ENCODE results near the gene SPDYE1.
"Not testable (repeated sequence)": the region's sequence is repeated elsewhere in the genome, so short reads cannot be mapped to it uniquely, and the experiment has no call there.

The SPDYE1 gene

DNA sequence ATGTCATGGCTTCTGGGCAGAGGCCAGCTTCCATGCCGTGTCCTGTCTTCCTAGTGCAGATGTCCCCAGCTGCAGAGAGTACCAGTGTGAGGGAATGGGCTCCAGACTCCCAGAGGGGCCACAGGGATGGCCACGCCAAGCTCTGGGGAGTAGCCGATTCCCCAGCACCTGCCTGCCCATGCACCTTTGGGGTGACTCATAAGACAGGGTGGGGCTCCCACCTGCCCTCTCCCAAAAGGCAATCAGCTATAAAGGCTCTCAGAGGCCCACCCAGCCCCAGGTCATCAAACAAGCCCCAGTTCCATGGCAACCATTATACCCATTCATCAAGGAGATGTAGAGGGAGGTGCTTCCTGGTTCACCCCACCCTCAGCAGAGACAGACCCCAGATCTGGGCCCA, at the start of gene SPDYE1:
SPDYE1 (plus strand) TSS at position 366 of the 400 bp plus-strand sequence. CDS start 2,053 bp downstream, outside the sequence.
- DNase-seq: not testable (repeated sequence)

DNA sequence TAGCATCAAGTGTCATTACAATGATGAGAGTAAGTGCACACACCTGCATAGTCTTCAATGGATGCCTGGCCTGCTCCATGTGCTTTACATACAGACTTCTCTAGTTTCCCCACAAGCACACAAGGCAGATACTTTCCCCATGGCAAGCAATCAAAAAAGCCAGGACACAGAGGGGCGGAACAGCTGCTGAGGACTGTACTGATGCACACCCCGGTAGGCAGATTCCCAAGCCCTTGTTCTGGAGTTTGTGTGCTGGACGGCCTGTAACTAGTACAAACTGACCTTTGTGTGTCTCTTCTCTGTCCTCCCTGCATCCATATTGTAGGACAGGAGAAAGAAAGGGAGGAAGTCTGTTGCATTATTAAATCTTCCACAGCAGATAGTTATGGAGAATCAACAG, 45.7 kb upstream of the SPDYE1 start:
- no peak for DNase-seq

DNA sequence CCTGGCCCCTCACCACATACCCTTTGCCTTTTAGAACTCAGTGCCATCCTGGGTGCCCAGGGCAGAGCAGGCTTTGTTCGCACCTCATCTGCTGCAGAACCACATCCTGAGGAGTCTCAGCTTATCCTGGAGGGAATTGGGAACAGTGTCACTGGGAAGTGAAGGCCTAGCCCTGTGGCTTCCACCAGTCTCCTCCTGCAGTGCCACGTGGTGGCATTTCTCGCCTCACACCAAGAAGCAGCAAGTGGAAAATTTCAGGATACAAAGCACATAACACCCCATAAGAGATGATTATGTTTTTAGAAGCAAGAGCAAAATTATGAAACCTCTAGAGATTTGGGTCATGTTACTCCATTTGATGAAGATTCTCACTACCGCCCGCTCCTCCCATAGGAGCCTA, 44.6 kb upstream of the SPDYE1 start:
- DNase-seq: no peak

- peak in 24 of 51 donors; percentile 4 to 57 (median 28) for DNase-seq
Observed at GRCh38 chr7:43954524-43955228, 43.0 kb upstream of the SPDYE1 start.

- no peak for DNase-seq
Observed at GRCh38 chr7:43956027-43956426, 41.7 kb upstream of the SPDYE1 start.

DNA sequence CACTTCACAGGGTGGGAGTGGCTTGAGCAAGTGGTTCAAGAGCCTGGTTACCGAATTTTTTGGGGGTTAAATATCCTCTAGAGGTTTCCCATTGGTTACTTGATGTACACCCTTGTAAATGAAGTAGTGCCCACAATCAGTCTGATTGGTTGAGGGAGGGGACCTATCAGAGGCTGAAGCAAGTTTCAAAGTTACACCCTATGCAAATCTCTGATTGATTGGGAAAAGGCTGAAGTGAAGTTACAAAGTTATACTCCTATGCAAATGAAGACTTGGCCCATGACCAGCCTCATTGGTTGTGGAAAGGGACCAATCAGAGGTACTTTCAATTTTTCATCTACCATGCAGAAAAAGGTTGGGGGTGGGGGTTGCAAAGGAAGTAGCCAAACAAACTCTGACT, 36.8 kb upstream of the SPDYE1 start:
- no peak for DNase-seq

DNA sequence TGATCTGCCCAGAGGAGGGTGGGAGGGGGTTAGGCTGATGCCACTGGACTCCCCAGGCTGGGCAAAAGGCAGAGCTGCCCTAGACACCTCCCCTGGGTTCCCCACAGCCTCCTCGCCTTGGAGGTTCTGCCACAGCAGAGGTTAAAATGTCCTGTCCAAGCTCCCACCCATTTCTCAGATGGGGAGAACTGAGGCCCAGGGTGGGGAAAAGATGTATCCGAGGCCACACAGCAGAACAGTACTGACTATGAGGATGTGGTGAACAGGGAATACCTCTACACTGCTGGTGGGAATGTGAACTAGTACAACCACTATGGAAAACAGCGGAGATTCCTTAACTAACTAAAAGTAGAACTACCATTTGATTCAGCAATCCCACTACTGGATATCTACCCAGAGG, 31.3 kb upstream of the SPDYE1 start:
- DNase-seq: not testable (repeated sequence)

DNA sequence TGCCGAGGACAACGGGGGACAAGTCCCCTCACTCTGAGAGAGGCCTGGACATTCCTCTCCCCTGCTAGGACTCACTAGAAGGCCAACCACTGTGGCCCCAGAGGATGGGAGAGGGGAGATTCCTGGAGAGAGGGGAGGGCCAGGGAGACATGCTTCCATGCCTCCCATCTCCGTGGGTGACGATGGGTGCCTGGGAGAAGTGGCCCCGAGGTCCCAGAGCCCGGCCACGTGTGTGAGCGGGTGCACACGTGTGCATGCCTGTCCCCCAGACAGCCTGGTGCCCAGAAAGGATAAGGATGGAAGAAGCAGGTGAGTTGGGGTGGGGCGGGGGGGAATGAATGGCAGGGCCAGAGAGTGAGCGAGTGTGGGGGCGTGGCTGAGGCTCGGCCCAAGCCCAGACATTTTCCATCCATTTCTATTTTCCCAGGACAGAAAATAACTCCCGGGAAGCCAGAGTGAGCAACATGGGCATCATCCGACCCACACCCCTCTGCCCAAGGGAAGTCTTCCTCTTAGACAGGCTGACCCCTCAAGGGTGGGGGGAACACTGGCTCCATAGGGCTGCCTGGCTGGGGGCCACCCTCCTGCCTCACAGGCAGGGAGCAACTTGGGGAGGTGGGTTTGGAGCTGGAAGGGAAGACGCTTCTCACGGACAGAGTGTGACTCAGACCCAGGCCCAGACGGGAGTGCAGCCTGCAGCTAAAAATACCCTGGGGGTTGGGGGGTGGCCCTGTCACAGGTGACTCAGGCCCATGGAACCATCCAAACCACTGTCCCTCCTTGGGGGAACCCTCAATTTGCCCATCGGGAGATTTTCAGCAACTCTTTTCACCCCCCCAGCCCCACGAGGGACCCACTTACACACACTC, 29.3 kb upstream of the SPDYE1 start:
- not testable (repeated sequence) for DNase-seq

DNA sequence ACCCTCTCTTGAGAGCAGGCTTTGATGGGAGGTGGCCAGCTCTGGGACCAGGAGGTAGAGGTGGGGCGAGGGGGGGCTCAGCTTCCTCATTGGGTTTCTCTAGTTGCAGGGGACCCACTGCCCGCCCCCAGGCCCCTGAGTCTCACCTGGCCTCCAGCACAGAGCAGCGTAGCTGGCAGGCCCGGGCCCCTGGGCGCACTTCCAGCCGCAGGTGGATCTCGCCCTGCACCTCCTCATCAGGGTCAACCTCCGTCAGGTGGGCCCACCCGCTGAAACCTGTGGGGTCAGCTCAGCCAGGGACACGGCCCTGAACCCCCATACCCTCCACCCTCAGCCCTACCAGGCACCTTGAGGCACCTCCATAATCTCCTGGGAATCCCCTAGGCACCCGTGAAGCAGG, 28.1 kb upstream of the SPDYE1 start:
- not testable (repeated sequence) for DNase-seq

DNA sequence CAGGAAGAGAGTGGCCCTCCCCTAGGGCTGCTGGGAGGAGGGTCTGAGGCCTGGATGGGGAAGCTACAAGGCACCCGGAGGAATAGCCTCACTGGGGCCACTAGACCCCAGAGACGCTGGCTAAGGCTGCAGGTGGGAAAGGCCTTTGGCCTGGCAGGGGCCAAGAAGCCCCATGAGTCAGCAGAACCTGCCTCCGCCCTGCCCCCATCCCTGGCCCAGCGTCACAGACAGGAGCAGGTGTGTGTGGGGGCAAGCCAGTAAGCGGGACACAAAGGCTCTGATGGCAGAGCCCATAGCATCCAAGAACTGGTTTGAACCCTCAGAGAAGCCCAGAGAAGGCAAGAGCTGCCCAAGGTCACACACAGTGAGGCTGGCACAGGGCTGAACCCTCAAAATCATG, 27.0 kb upstream of the SPDYE1 start:
- not testable (repeated sequence) for DNase-seq

- DNase-seq: not testable (repeated sequence)
Observed at GRCh38 chr7:43974033-43974573, 23.6 kb upstream of the SPDYE1 start.

GRCh38 chr7:43974725-43975482, 22.8 kb upstream of the SPDYE1 start:
- DNase-seq: not testable (repeated sequence)

DNA sequence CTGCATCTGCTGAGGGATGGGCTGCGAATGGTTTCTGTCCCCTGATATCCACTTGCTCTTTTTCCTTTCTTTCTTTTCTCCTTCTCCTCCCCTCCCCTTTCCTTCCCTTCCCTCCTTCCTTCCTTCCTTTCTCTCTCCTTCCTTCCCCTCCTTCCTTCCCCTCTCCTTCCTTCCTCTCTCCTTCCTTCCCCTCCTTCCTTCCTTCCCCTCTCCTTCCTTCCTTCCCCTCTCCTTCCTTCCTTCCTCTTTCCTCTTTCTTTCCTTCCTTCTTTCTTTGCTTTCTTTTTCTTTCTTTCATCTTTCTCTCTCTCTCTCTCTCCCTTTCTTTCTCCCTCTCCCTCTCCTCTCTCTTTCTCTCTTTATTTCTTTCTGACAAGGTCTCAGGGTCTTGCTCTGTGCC, 20.2 kb upstream of the SPDYE1 start:
- no peak for DNase-seq

- not testable (repeated sequence) for DNase-seq
Observed at GRCh38 chr7:43978102-43978501, 19.6 kb upstream of the SPDYE1 start.

DNA sequence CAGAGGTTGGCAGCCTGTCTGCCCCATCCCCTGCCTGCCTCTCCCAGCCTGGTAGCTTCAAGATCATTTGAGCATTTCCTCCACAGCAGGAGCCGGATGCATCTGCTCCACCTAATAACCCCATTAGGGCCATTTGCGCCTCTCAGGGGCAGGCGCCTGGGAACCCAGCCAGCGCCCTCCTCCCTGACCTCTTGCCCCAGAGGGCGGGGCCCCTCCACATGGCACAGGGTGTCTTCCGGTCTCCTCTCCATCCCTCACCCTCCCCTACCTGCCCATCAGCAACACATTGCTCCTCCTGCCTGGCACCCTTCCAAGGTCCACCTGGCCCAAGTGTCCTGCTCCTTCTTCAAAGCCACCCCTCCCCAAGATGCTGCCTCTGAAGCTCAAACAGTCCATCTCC, 14.8 kb upstream of the SPDYE1 start:
- DNase-seq: not testable (repeated sequence)

GRCh38 chr7:43983736-43984135, 14.0 kb upstream of the SPDYE1 start:
- DNase-seq: not testable (repeated sequence)

- DNase-seq: peak in 34 of 51 donors; percentile 4 to 79 (median 28)
Observed at GRCh38 chr7:43985904-43986864, 11.5 kb upstream of the SPDYE1 start.

DNA sequence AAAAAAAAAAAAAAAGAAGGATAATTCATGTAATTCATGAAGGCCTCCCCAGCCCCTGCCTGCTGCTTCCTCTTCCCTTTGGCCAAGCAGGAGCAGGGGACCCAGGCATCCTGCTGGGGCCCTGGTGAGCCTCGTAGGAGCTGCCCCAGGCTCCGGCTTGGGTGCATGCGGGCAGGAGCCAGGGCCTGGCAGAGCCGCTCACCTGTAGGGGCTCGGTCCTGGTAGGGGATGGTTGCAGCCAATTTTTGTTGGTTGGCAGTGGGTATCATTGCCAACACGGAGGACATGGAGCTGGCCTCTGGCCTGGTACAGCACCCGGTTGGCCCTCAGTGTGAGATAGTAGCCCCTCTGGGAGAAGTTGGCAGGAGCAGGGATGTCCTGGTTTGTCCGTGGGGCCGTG, 10.2 kb upstream of the SPDYE1 start:
- DNase-seq: not testable (repeated sequence)

DNA sequence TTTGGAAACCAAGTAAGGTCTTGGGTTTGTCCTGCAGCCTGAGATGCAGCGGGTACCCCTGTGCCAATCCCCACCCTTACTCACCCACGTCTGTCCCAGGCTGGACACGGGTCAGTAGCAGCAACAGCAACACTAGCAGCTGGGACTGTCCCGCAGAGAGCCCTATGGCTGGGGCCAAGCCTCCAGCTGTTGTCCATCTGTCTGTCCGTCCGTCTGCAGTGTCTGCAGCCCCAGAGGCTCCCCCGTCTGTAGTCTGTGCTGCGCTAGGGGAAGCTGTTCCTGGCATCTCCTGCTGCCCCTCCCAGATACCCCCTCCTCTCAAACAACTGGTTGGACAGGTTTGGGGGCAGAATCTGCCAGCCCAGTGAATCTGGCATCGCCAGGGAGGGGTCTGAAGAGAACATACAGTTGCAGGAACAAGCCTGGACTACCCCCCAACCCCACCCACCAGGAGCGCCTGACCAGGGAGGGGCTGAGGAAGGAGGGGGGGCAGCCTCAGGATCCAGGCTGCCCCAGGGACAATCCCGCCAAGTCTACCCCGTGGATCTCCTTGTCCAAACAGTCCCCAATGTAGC, 7.6 kb upstream of the SPDYE1 start:
- DNase-seq: not testable (repeated sequence)

DNA sequence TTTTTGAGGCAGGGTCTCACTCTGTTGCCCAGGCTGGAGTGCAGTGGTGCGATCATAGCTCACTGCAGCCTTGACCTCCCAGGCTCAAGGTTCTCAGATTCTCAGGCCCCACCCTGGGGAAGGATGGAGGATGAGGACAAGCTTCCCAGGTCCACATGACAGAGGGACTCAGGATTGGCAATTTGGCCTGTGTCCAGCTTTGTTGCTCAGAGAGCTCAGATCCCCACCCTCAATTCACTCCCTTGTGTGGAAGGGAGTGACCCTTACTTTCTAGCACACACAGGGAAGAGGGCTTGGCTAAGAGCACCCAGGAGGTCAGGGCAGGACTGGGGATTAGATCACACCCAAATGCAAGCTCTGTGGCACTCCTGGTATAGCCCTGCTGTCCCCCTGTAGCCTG, 6.9 kb upstream of the SPDYE1 start:
- DNase-seq: not testable (repeated sequence)

Data from hypothalamus (tissue), 51 donors.